Calu3 (cell line): ENCODE results near the gene DHX29. TPM values are rescaled to one million over a fixed set of nuclear protein-coding genes. Genes with fewer than 3 reads are reported as not detected.

Experiments used
- BruUV-seq: library from RNA; stranded (reverse); fragments of 400-500 nt; replicated peaks from 2 replicates; lab custom pipeline; 2021; lab: Mats Ljungman, UMichigan
- CTCF ChIA-PET: fragments of 300-600 bp; sonication (Branson Sonifier 250); formaldehyde crosslinking; loops from one replicate; lab custom pipeline; 2022; ENCODE audit warnings: antibody characterized with exemption; lab: Charles Lee
- DNase-seq: peaks from one replicate; pipeline ENCODE4 v3.0.0; 2022
- H3K27ac Mint-ChIP-seq: one replicate; pipeline ENCODE4 v1.8.0; 2022; ENCODE audit warnings: mixed read lengths; ENCODE audit not compliant: unreplicated experiment
- H3K27me3 Mint-ChIP-seq: one replicate; pipeline ENCODE4 v1.8.0; 2022; ENCODE audit warnings: mixed read lengths; ENCODE audit not compliant: unreplicated experiment
- H3K36me3 Mint-ChIP-seq: one replicate; pipeline ENCODE4 v1.8.0; 2022; ENCODE audit warnings: mild to moderate bottlenecking, moderate library complexity, mixed read lengths; ENCODE audit not compliant: insufficient read depth, unreplicated experiment
- H3K4me1 Mint-ChIP-seq: one replicate; pipeline ENCODE4 v1.8.0; 2022; ENCODE audit warnings: mild to moderate bottlenecking, low read depth, mixed read lengths; ENCODE audit not compliant: unreplicated experiment
- H3K4me3 Mint-ChIP-seq: one replicate; pipeline ENCODE4 v1.8.0; 2022; ENCODE audit warnings: mild to moderate bottlenecking, low read depth, moderate library complexity, mixed read lengths; ENCODE audit not compliant: unreplicated experiment
- H3K9me3 Mint-ChIP-seq: one replicate; pipeline ENCODE4 v1.8.0; 2022; ENCODE audit warnings: low read depth, mixed read lengths; ENCODE audit not compliant: unreplicated experiment
- CTCF ChIP-seq: fragments of 200-600 bp; IDR thresholded peaks from one replicate; pipeline ENCODE4 v1.8.0; 2022; ENCODE audit warnings: antibody characterized with exemption; ENCODE audit not compliant: unreplicated experiment
- intact Hi-C: fragments of 100-400 bp; cut with micrococcal nuclease; formaldehyde crosslinking; loops from one replicate; pipeline ENCODE4 v1.10.0; 2022; ENCODE audit not compliant: unreplicated experiment
- total RNA-seq: library from RNA; stranded (reverse); gene quantifications from 2 replicates; pipeline ENCODE4 v1.2.3, GENCODE V29; 2022

The DHX29 gene
- total RNA-seq, 1 experiment from 2014 or later = 17.2 TPM

DNA sequence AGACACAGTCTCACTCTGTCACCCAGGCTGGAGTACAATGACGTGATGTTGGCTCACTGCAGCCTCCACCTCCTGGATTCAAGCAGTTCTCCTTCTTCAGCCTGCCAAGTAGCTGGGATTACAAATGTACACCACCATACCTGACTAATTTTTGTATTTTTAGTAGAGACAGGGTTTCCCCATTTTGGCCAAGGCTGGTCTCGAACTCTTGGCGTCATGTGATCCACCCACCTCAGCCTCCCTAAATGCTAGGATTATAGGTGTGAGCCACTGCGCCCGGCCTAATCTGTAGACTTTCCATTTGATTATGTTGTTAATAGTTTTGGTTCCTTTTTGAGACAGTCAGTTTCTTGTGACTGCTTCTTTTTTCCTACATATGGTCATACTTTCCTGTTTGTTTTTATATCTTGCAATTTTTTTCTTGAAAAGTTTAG is 31.3 kb upstream of the DHX29 start:
- Mint-ChIP-seq H3K27me3 (no peaks in the 10 kb centered on the region), H3K9me3 (no peaks in the 10 kb centered on the region), H3K4me3 (no peak overlapping the region), H3K27ac (no peak overlapping the region), H3K4me1 (no peaks in the 10 kb centered on the region), H3K36me3 (peaks cover 12% of the 10 kb centered on the region)
- TF ChIP-seq CTCF = no peak
- CTCF ChIA-PET = no interaction called here
- BruUV-seq = no TSS peak
- DNase-seq = no peak
- intact Hi-C loops = no loop called here

GRCh38 chr5:55338092-55338613 is 30.7 kb upstream of the DHX29 start:
- intact Hi-C loops = no loop called here
- TF ChIP-seq CTCF = no peak
- CTCF ChIA-PET = no interaction called here
- H3K4me1 Mint-ChIP-seq = no peaks in the 10 kb centered on the region
- H3K4me3 Mint-ChIP-seq = no peak overlapping the region
- H3K9me3 Mint-ChIP-seq = no peaks in the 10 kb centered on the region
- no peak overlapping the region for H3K27ac Mint-ChIP-seq
- BruUV-seq = no TSS peak
- no peak for DNase-seq
- H3K36me3 Mint-ChIP-seq = peaks cover 12% of the 10 kb centered on the region
- H3K27me3 Mint-ChIP-seq = no peaks in the 10 kb centered on the region

- intact Hi-C loops = no loop called here
- Mint-ChIP-seq H3K9me3 (no peaks in the 10 kb centered on the region), H3K27me3 (no peaks in the 10 kb centered on the region), H3K4me1 (peaks cover 8% of the 10 kb centered on the region), H3K27ac (no peak overlapping the region), H3K36me3 (peaks cover 18% of the 10 kb centered on the region), H3K4me3 (no peak overlapping the region)
- no TSS peak for BruUV-seq
- CTCF ChIA-PET = no interaction called here
- no peak for TF ChIP-seq CTCF
- no peak for DNase-seq
Observed at GRCh38 chr5:55333811-55334210, 26.3 kb upstream of the DHX29 start.

GRCh38 chr5:55333017-55333416 is 25.5 kb upstream of the DHX29 start:
- intact Hi-C loops = no loop called here
- Mint-ChIP-seq H3K27me3 (no peaks in the 10 kb centered on the region), H3K4me1 (peaks cover 8% of the 10 kb centered on the region), H3K36me3 (peaks cover 11% of the 10 kb centered on the region), H3K27ac (no peak overlapping the region), H3K4me3 (no peak overlapping the region), H3K9me3 (no peaks in the 10 kb centered on the region)
- CTCF ChIA-PET = no interaction called here
- TF ChIP-seq CTCF = no peak
- BruUV-seq = no TSS peak
- DNase-seq = no peak
